IMR-90 (cell line): ENCODE results near the gene APMAP. TPM values are rescaled to one million over a fixed set of nuclear protein-coding genes. Genes with fewer than 3 reads are reported as not detected.

Source experiments
- ATAC-seq: fragments of 200-7000 bp; cut with Tn5 transposase; 2 replicates; pipeline ENCODE4 v1.9.1; 2020; ENCODE audit warnings: low read depth, mild to moderate bottlenecking, moderate library complexity
- BruUV-seq: library from RNA; stranded (reverse); fragments of 400-500 nt; replicated peaks from 2 replicates; lab custom pipeline; 2021; lab: Mats Ljungman, UMichigan
- CTCF ChIA-PET: fragments of 300-600 bp; formaldehyde crosslinking; extraction: SDS; loops from one replicate; lab custom pipeline; 2021; ENCODE audit warnings: antibody characterized with exemption; lab: Yijun Ruan, JAX
- POLR2A ChIA-PET: fragments of 300-600 bp; sonication (Branson Sonifier 250); formaldehyde crosslinking; loops from one replicate; lab custom pipeline; 2022; ENCODE audit warnings: antibody characterized with exemption; ENCODE audit not compliant: unreplicated experiment; lab: Charles Lee
- DNase-seq: peaks from one replicate; pipeline ENCODE4 v3.0.0; 2013
- H2AFZ ChIP-seq: replicated peaks from 2 replicates; pipeline ENCODE3; 2013; ENCODE audit warnings: low read length, mild to moderate bottlenecking; ENCODE audit not compliant: poor library complexity
- H2AK5ac ChIP-seq: 2 replicates; pipeline ENCODE4 v1.6.1; 2013; ENCODE audit warnings: low read depth, low read length, inconsistent platforms
- H2AK9ac ChIP-seq: replicated peaks from 2 replicates; pipeline ENCODE3; 2013; ENCODE audit warnings: mild to moderate bottlenecking, low read depth, low read length, moderate library complexity; ENCODE audit not compliant: poor library complexity
- H2BK120ac ChIP-seq: 2 replicates; pipeline ENCODE4 v1.6.1; 2013; ENCODE audit warnings: low read depth, low read length, inconsistent platforms
- H2BK15ac ChIP-seq: 3 replicates; pipeline ENCODE4 v1.6.1; 2013; ENCODE audit warnings: low read depth, low read length, inconsistent platforms
- H2BK20ac ChIP-seq: 2 replicates; pipeline ENCODE4 v1.6.1; 2013; ENCODE audit warnings: low read depth, mild to moderate bottlenecking, inconsistent platforms, low read length, moderate library complexity
- H2BK5ac ChIP-seq: 2 replicates; pipeline ENCODE4 v1.6.1; 2013; ENCODE audit warnings: mild to moderate bottlenecking, low read depth, low read length, inconsistent platforms; ENCODE audit not compliant: poor library complexity, severe bottlenecking
- H3K14ac ChIP-seq: replicated peaks from 2 replicates; pipeline ENCODE4 v1.6.1; 2013; ENCODE audit warnings: low read depth, low read length, inconsistent platforms
- H3K18ac ChIP-seq: 2 replicates; pipeline ENCODE4 v1.6.1; 2013; ENCODE audit warnings: low read depth, low read length, control low read depth
- H3K23ac ChIP-seq: 2 replicates; pipeline ENCODE4 v1.6.1; 2013; ENCODE audit warnings: low read depth, low read length, inconsistent platforms
- H3K27ac ChIP-seq: 2 replicates; pipeline ENCODE4 v1.5.1; 2013; ENCODE audit warnings: mild to moderate bottlenecking, control low read depth, low read length; ENCODE audit not compliant: insufficient read depth
- H3K27me3 ChIP-seq: 2 replicates; pipeline ENCODE4 v1.6.1; 2013; ENCODE audit warnings: low read length; ENCODE audit not compliant: control insufficient read depth, insufficient read depth
- H3K36me3 ChIP-seq: 2 replicates; pipeline ENCODE4 v1.6.1; 2013; ENCODE audit warnings: low read length, mixed read lengths; ENCODE audit not compliant: control insufficient read depth, insufficient read depth
- H3K4ac ChIP-seq: 2 replicates; pipeline ENCODE4 v1.6.1; 2013; ENCODE audit warnings: low read depth, low read length, inconsistent platforms
- H3K4me1 ChIP-seq: 2 replicates; pipeline ENCODE4 v1.6.1; 2013; ENCODE audit warnings: low read length, mixed read lengths; ENCODE audit not compliant: control insufficient read depth, insufficient read depth
- H3K4me2 ChIP-seq: 2 replicates; pipeline ENCODE4 v1.6.1; 2013; ENCODE audit warnings: low read depth, mild to moderate bottlenecking, control low read depth, low read length, moderate library complexity
- H3K4me3 ChIP-seq: 2 replicates; pipeline ENCODE4 v1.5.1; 2013; ENCODE audit warnings: low read depth, mild to moderate bottlenecking, control low read depth, low read length, moderate library complexity; ENCODE audit not compliant: insufficient read depth
- H3K56ac ChIP-seq: 2 replicates; pipeline ENCODE4 v1.6.1; 2013; ENCODE audit warnings: low read length, inconsistent platforms; ENCODE audit not compliant: insufficient read depth; ENCODE audit errors: extremely low read depth
- H3K79me1 ChIP-seq, 2 experiments: 2 replicates each; pipeline ENCODE4 v1.6.1; 2013; ENCODE audit warnings: low read length in 2 of 2, inconsistent platforms in 1 of 2, low read depth in 1 of 2
- H3K9ac ChIP-seq: 2 replicates; pipeline ENCODE4 v1.6.1; 2013; ENCODE audit warnings: low read depth, low read length, control low read depth
- H3K9me1 ChIP-seq: 2 replicates; pipeline ENCODE4 v1.6.1; 2013; ENCODE audit warnings: low read length, inconsistent platforms; ENCODE audit not compliant: insufficient read depth
- H3K9me3 ChIP-seq: 2 replicates; pipeline ENCODE4 v1.6.1; 2013; ENCODE audit warnings: low read length; ENCODE audit not compliant: control insufficient read depth, insufficient read depth
- H4K20me1 ChIP-seq: 2 replicates; pipeline ENCODE4 v1.6.1; 2013; ENCODE audit warnings: low read length, inconsistent platforms; ENCODE audit not compliant: insufficient read depth
- H4K5ac ChIP-seq: 2 replicates; pipeline ENCODE4 v1.6.1; 2013; ENCODE audit warnings: mild to moderate bottlenecking, low read depth, low read length, control low read depth
- H4K8ac ChIP-seq, 2 experiments: 2 replicates each; pipeline ENCODE4 v1.6.1; 2013; ENCODE audit warnings: low read depth in 2 of 2, low read length in 2 of 2, control low read depth in 1 of 2, inconsistent platforms in 1 of 2
- H4K91ac ChIP-seq: 2 replicates; pipeline ENCODE4 v1.6.1; 2013; ENCODE audit warnings: low read depth, low read length, inconsistent platforms; ENCODE audit not compliant: insufficient read depth
- CHD1 ChIP-seq: IDR thresholded peaks from 2 replicates; pipeline ENCODE4 v1.6.1; 2012; ENCODE audit warnings: low read depth, low read length, improper control_type of control experiment
- WGBS, 2 experiments: methylation state at CpG; one replicate each; pipeline versions ENCODE4 v1.1.5 to v1.1.7; 2013; ENCODE audit warnings: missing lambda C conversion rate in 2 of 2; ENCODE audit not compliant: insufficient read length in 1 of 2; ENCODE audit errors: extremely low coverage in 2 of 2; 5-methylcytosine and 5-hydroxymethylcytosine counted together
- dilution Hi-C: fragments of 300-500 bp; cut with HindIII; formaldehyde crosslinking; loops from one replicate; pipeline ENCODE4 v1.14.3; 2018; ENCODE audit warnings: low sequenced_read_pairs; ENCODE audit not compliant: unreplicated experiment
- in situ Hi-C: fragments of 300-500 bp; cut with MboI; formaldehyde crosslinking; loops from 3 replicates; pipeline ENCODE4 v1.14.3; 2019; ENCODE audit warnings: low sequenced_read_pairs, inconsistent platforms, mixed read lengths
- intact Hi-C: fragments of 100-400 bp; cut with micrococcal nuclease; formaldehyde crosslinking; loops from 2 replicates; pipeline ENCODE4 v1.10.0; 2022
- polyA plus RNA-seq, 3 experiments: library from polyadenylated mRNA; depleted of rRNA; stranded (reverse); fragments of >200 nt; gene quantifications; 2 replicates each; pipeline ENCODE4 v1.2.3, GENCODE V29; 2012; ENCODE audit warnings: low replicate concordance in 1 of 3
- total RNA-seq: library from RNA; depleted of rRNA; stranded (reverse); fragments of >200 nt; gene quantifications from 2 replicates; pipeline ENCODE4 v1.2.3, GENCODE V29; 2012

Gene APMAP
- total and polyA plus RNA-seq, 2 of the 4 experiments (the other 2 are of a cell fraction): 67.2 to 88.8 TPM

DNA sequence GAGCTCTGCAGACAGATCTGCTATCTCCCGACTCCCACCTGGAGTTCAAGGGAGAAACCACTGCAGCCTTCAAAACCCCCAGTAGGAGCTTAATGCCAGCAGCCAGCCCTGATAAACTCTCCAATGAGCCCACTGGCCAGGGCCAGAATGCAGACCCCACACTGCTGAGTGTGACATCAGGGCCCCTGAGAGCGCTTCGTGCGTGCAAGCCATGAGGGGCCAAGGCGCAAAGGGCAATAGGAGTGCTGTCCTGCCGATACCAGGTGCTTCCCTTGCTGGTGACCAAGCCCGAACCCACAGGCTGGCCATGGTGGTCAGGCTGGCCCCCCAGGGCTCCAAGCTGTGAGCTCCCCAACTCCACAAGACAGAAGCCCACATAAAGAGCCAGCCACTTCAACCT lies 76.7 kb downstream of the APMAP start:
- no peak overlapping the region for H2BK5ac ChIP-seq
- intact Hi-C loops (no loop called here), dilution Hi-C loops (no loop called here), in situ Hi-C loops (loop anchor here (5.0 to 25.0 kb wide), 2 partner anchors 754 to 979 kb away; no protein-coding TSS in a partner anchor)
- H2AFZ ChIP-seq: no peak overlapping the region
- H3K27me3 ChIP-seq: peaks cover 23% of the 10 kb centered on the region; the same call in 1 of the 2 replicates
- POLR2A ChIA-PET: no interaction called here
- H3K18ac ChIP-seq: no peak overlapping the region
- H3K4me3 ChIP-seq: no peak overlapping the region
- no peaks in the 10 kb centered on the region for H3K9me1 ChIP-seq
- CTCF ChIA-PET: no interaction called here
- no peak overlapping the region for H3K4me2 ChIP-seq
- H3K9me3 ChIP-seq: no peaks in the 10 kb centered on the region
- no peak overlapping the region for H2BK20ac ChIP-seq
- H3K23ac ChIP-seq: no peak overlapping the region
- BruUV-seq: no TSS peak
- no peak overlapping the region for H2AK9ac ChIP-seq
- H2BK15ac ChIP-seq: no peak overlapping the region
- no peaks in the 10 kb centered on the region for H3K4me1 ChIP-seq
- H3K27ac ChIP-seq: no peak overlapping the region
- H4K20me1 ChIP-seq: no peaks in the 10 kb centered on the region
- H2AK5ac ChIP-seq: no peak overlapping the region
- no peak overlapping the region for H3K9ac ChIP-seq
- H3K14ac ChIP-seq: no peak overlapping the region
- WGBS, 2 experiments: 86% methylated on average over 4 of the region's 7 CpGs; no CpG with 5 or more reads in 1 of the 2 experiments
- no peak for DNase-seq
- H4K91ac ChIP-seq: no peak overlapping the region
- H3K79me1 ChIP-seq: no peaks in the 10 kb centered on the region
- H4K8ac ChIP-seq: no peak overlapping the region
- H4K5ac ChIP-seq: no peak overlapping the region
- no peak overlapping the region for H3K4ac ChIP-seq
- H3K56ac ChIP-seq: no peak overlapping the region
- TF ChIP-seq CHD1: no peak
- no peak for ATAC-seq
- H3K36me3 ChIP-seq: no peaks in the 10 kb centered on the region
- H2BK120ac ChIP-seq: no peak overlapping the region
